ENCODE data around the gene DNAH17.

The DNAH17 gene

DNA sequence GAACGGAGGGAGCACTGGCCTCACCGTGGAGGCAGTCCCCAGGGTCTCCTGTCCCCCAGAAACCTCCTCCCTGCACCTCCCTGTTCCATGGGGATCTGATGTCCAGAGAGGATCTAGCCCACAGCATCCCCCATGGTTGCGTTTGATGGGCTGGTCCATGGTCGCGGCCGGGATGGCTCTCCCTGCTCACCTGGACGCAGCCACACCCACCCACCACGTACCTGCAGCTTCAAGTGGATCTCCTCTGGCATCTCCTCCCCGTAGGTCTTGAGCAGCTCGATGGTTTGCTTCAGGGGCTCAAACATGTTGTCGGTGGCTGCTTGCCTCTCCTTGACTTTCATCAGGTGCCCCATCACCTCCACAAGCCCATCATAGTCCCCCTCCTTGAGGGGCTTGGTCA, 47.9 kb downstream of the DNAH17 start:
- H3K27ac ChIP-seq (ENCODE audit: low read depth, low read length), result no peak overlapping the region
- H3K4me3 ChIP-seq (ENCODE audit: low read depth, low read length), result no peak overlapping the region
- no peaks in the 10 kb centered on the region for H3K36me3 ChIP-seq (ENCODE audit: control insufficient read depth, insufficient read depth, low read length)
- no peaks in the 10 kb centered on the region for H3K27me3 ChIP-seq (ENCODE audit: control insufficient read depth, insufficient read depth, low read length)
- no peaks in the 10 kb centered on the region for H3K9me3 ChIP-seq (ENCODE audit: control insufficient read depth, insufficient read depth, low read depth, low read length)
- H3K9ac ChIP-seq (ENCODE audit: low read length), result no peak overlapping the region
- H3K4me1 ChIP-seq (ENCODE audit: control insufficient read depth, insufficient read depth, low read length), result peaks cover 5% of the 10 kb centered on the region; the same call in 1 of the 2 replicates

GRCh38 chr17:78528541-78528940, 48.7 kb downstream of the DNAH17 start:
- Histone ChIP-seq H3K36me3 (ENCODE audit: control insufficient read depth, insufficient read depth, low read length) (no peaks in the 10 kb centered on the region), H3K9ac (ENCODE audit: low read length) (no peak overlapping the region), H3K27me3 (ENCODE audit: control insufficient read depth, insufficient read depth, low read length) (no peaks in the 10 kb centered on the region), H3K27ac (ENCODE audit: low read depth, low read length) (no peak overlapping the region), H3K4me3 (ENCODE audit: low read depth, low read length) (no peak overlapping the region), H3K9me3 (ENCODE audit: control insufficient read depth, insufficient read depth, low read depth, low read length) (no peaks in the 10 kb centered on the region), H3K4me1 (ENCODE audit: control insufficient read depth, insufficient read depth, low read length) (peaks cover 5% of the 10 kb centered on the region; the same call in 1 of the 2 replicates)

DNA sequence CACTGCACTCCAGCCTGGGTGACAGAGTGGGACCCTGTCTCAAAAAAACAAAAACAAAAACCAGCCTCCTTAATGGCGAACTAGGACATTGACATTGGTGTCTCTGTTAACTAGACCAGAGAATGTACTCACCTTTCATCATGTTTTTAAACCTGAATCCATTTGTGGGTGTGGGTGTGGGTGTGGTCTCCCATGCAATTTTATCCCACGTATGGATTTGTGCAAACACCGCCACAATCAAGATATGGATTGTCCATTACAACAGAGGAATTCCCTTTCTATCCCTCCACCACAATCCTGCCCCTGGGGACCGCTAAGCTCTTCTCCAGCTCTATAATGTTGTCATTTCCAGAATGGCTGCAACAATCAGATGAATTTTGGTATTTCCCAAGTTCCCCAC, 49.9 kb downstream of the DNAH17 start:
- peaks cover 5% of the 10 kb centered on the region; the same call in 1 of the 2 replicates for H3K4me1 ChIP-seq (ENCODE audit: control insufficient read depth, insufficient read depth, low read length)
- H3K4me3 ChIP-seq (ENCODE audit: low read depth, low read length), result no peak overlapping the region
- no peaks in the 10 kb centered on the region for H3K36me3 ChIP-seq (ENCODE audit: control insufficient read depth, insufficient read depth, low read length)
- no peaks in the 10 kb centered on the region for H3K27me3 ChIP-seq (ENCODE audit: control insufficient read depth, insufficient read depth, low read length)
- no peak overlapping the region for H3K9ac ChIP-seq (ENCODE audit: low read length)
- no peak overlapping the region for H3K27ac ChIP-seq (ENCODE audit: low read depth, low read length)
- H3K9me3 ChIP-seq (ENCODE audit: control insufficient read depth, insufficient read depth, low read depth, low read length), result no peaks in the 10 kb centered on the region

- Histone ChIP-seq H3K36me3 (ENCODE audit: control insufficient read depth, insufficient read depth, low read length) (no peaks in the 10 kb centered on the region), H3K4me1 (ENCODE audit: control insufficient read depth, insufficient read depth, low read length) (peaks cover 5% of the 10 kb centered on the region; the same call in 1 of the 2 replicates), H3K9ac (ENCODE audit: low read length) (no peak overlapping the region), H3K27ac (ENCODE audit: low read depth, low read length) (no peak overlapping the region), H3K4me3 (ENCODE audit: low read depth, low read length) (no peak overlapping the region), H3K27me3 (ENCODE audit: control insufficient read depth, insufficient read depth, low read length) (no peaks in the 10 kb centered on the region), H3K9me3 (ENCODE audit: control insufficient read depth, insufficient read depth, low read depth, low read length) (no peaks in the 10 kb centered on the region)
Measured at GRCh38 chr17:78526231-78527025, 50.8 kb downstream of the DNAH17 start.

- peaks cover 5% of the 10 kb centered on the region; the same call in 1 of the 2 replicates for H3K4me1 ChIP-seq (ENCODE audit: control insufficient read depth, insufficient read depth, low read length)
- no peak overlapping the region for H3K9ac ChIP-seq (ENCODE audit: low read length)
- no peak overlapping the region for H3K27ac ChIP-seq (ENCODE audit: low read depth, low read length)
- no peaks in the 10 kb centered on the region for H3K36me3 ChIP-seq (ENCODE audit: control insufficient read depth, insufficient read depth, low read length)
- H3K4me3 ChIP-seq (ENCODE audit: low read depth, low read length), result no peak overlapping the region
- no peaks in the 10 kb centered on the region for H3K9me3 ChIP-seq (ENCODE audit: control insufficient read depth, insufficient read depth, low read depth, low read length)
- no peaks in the 10 kb centered on the region for H3K27me3 ChIP-seq (ENCODE audit: control insufficient read depth, insufficient read depth, low read length)
Measured at GRCh38 chr17:78525511-78526160, 51.6 kb downstream of the DNAH17 start.

GRCh38 chr17:78524870-78525510, 52.2 kb downstream of the DNAH17 start:
- H3K9ac ChIP-seq (ENCODE audit: low read length), result no peak overlapping the region
- H3K36me3 ChIP-seq (ENCODE audit: control insufficient read depth, insufficient read depth, low read length), result no peaks in the 10 kb centered on the region
- no peak overlapping the region for H3K4me3 ChIP-seq (ENCODE audit: low read depth, low read length)
- H3K9me3 ChIP-seq (ENCODE audit: control insufficient read depth, insufficient read depth, low read depth, low read length), result no peaks in the 10 kb centered on the region
- peaks cover 5% of the 10 kb centered on the region; the same call in 1 of the 2 replicates for H3K4me1 ChIP-seq (ENCODE audit: control insufficient read depth, insufficient read depth, low read length)
- no peaks in the 10 kb centered on the region for H3K27me3 ChIP-seq (ENCODE audit: control insufficient read depth, insufficient read depth, low read length)
- H3K27ac ChIP-seq (ENCODE audit: low read depth, low read length), result no peak overlapping the region

DNA sequence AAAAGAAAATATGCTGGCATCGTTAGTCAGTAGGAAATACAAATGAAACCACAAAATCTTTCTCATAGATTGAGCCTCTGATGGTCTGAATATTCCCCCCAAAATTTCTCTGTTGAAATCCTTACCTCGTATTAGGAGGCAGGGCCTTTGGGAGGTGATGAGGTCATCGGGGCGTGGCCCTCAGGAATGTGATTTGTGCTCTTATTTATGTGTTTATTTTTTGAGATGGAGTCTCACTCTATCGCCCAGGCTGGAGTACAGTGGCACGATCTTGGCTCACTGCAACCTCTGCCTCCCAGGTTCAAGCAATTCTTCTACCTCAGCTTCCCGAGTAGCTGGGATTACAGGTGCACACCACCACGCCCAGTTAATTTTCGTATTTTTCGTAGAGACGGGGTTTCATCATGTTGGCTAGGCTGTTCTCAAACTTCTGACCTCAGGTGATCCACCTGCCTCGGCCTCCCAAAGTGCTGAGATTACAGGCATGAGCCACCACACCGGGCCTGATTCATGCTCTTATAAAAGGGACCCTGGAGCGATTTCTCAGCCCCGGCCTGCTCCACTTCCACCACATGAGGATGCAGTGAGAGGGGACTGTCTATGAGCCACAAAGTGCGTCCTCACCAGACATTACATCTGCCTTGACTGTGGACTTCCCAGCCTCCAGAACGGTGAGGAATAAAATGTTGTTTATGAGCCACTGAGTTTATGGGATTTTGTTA, 53.1 kb downstream of the DNAH17 start:
- H3K36me3 ChIP-seq (ENCODE audit: control insufficient read depth, insufficient read depth, low read length), result no peaks in the 10 kb centered on the region
- H3K9ac ChIP-seq (ENCODE audit: low read length), result no peak overlapping the region
- H3K27ac ChIP-seq (ENCODE audit: low read depth, low read length), result no peak overlapping the region
- H3K9me3 ChIP-seq (ENCODE audit: control insufficient read depth, insufficient read depth, low read depth, low read length), result no peaks in the 10 kb centered on the region
- H3K27me3 ChIP-seq (ENCODE audit: control insufficient read depth, insufficient read depth, low read length), result no peaks in the 10 kb centered on the region
- no peak overlapping the region for H3K4me3 ChIP-seq (ENCODE audit: low read depth, low read length)
- peaks cover 5% of the 10 kb centered on the region; the same call in 1 of the 2 replicates for H3K4me1 ChIP-seq (ENCODE audit: control insufficient read depth, insufficient read depth, low read length)

DNA sequence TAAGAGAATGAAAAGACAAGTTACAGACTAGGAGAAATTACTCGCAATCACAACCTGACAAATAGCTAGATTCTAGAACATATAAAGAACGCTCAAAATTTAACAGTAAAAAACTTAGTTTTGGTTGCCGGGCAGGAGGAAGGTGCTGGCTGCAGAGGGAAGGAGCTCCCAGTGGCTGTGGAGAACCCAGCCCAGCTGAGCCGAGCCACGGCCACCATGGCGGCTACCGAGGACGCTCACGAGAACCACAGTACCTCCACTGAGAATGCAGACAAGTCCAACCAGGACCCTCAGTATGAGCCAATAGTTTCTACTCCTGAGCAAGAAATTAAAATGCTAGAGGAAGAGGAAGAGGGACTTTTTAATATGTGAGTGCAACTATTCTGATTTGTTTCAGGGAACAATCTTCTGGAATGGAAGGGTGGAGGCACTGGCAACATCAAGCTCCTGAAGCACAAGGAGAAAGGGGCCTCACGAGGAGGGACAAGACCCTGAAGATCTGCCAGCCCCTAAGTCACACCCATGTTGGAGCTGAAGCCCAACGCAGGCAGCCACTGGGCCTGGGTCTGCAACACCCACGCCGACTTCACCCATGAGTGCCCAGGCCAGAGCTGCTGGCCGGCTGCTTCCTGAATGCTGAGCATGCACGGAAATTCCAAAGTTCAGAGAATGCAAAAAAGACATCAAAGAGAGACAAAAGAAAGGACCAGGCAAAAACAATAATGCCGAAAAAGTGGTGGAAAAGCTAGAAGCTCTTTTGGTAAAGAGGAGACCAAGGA, 55.0 kb downstream of the DNAH17 start:
- no peaks in the 10 kb centered on the region for H3K36me3 ChIP-seq (ENCODE audit: control insufficient read depth, insufficient read depth, low read length)
- H3K9ac ChIP-seq (ENCODE audit: low read length), result no peak overlapping the region
- H3K27me3 ChIP-seq (ENCODE audit: control insufficient read depth, insufficient read depth, low read length), result no peaks in the 10 kb centered on the region
- peaks cover 5% of the 10 kb centered on the region; the same call in 1 of the 2 replicates for H3K4me1 ChIP-seq (ENCODE audit: control insufficient read depth, insufficient read depth, low read length)
- H3K27ac ChIP-seq (ENCODE audit: low read depth, low read length), result no peak overlapping the region
- H3K4me3 ChIP-seq (ENCODE audit: low read depth, low read length), result no peak overlapping the region
- H3K9me3 ChIP-seq (ENCODE audit: control insufficient read depth, insufficient read depth, low read depth, low read length), result no peaks in the 10 kb centered on the region

- no peaks in the 10 kb centered on the region for H3K4me1 ChIP-seq (ENCODE audit: control insufficient read depth, insufficient read depth, low read length)
- no peak overlapping the region for H3K27ac ChIP-seq (ENCODE audit: low read depth, low read length)
- H3K9ac ChIP-seq (ENCODE audit: low read length), result no peak overlapping the region
- H3K36me3 ChIP-seq (ENCODE audit: control insufficient read depth, insufficient read depth, low read length), result no peaks in the 10 kb centered on the region
- H3K27me3 ChIP-seq (ENCODE audit: control insufficient read depth, insufficient read depth, low read length), result no peaks in the 10 kb centered on the region
- H3K4me3 ChIP-seq (ENCODE audit: low read depth, low read length), result no peak overlapping the region
- 0 out of 2 replicates have a peak, but pooled peaks cover under 1% of the 10 kb centered on the region for H3K9me3 ChIP-seq (ENCODE audit: control insufficient read depth, insufficient read depth, low read depth, low read length)
Measured at GRCh38 chr17:78517421-78517820, 59.8 kb downstream of the DNAH17 start.

GRCh38 chr17:78515480-78515879, 61.7 kb downstream of the DNAH17 start:
- H3K4me1 ChIP-seq (ENCODE audit: control insufficient read depth, insufficient read depth, low read length), result no peaks in the 10 kb centered on the region
- H3K36me3 ChIP-seq (ENCODE audit: control insufficient read depth, insufficient read depth, low read length), result no peaks in the 10 kb centered on the region
- H3K27ac ChIP-seq (ENCODE audit: low read depth, low read length), result no peak overlapping the region
- no peak overlapping the region for H3K9ac ChIP-seq (ENCODE audit: low read length)
- peaks cover 6% of the 10 kb centered on the region for H3K9me3 ChIP-seq (ENCODE audit: control insufficient read depth, insufficient read depth, low read depth, low read length)
- no peak overlapping the region for H3K4me3 ChIP-seq (ENCODE audit: low read depth, low read length)
- H3K27me3 ChIP-seq (ENCODE audit: control insufficient read depth, insufficient read depth, low read length), result no peaks in the 10 kb centered on the region

Data from HUES6 (cell line).